Measurements from ENCODE around the gene DGKE. TPM values are rescaled to one million over a fixed set of nuclear protein-coding genes. Genes with fewer than 3 reads are reported as not detected.

Gene DGKE
- total and polyA plus RNA-seq, 2 of the 8 experiments (the other 6 are each of a cell fraction or from before 2014, with no cell fraction given) = 1.7 to 7.4 TPM

GRCh38 chr17:56808503-56808902 is 25.4 kb upstream of the DGKE start (continued):
- TF ChIP-seq KDM1A (IDR thresholded peaks at IDR 0.05; ENCODE audit: borderline replicate concordance, low read length) = no peak
- TF ChIP-seq JUND (IDR thresholded peaks at IDR 0.05; ENCODE audit: low read length) = no peak
